ENCODE results near the gene PRKD3. TPM values are rescaled to one million over a fixed set of nuclear protein-coding genes. Genes with fewer than 3 reads are reported as not detected.

PRKD3 gene
- total and polyA plus RNA-seq, 2 of the 13 experiments (the other 11 are each of a cell fraction or from before 2014, with no cell fraction given), result 11.6 to 38.4 TPM

GRCh38 chr2:37324536-37324785 is 172 bp downstream of the PRKD3 start:
- ATAC-seq (no peak), DNase-seq (ENCODE audit: low spot score) (peak; percentile 61), FAIRE-seq (no peak)
- H4K20me1 ChIP-seq (ENCODE audit: insufficient read depth, low read length), result no peaks in the 10 kb centered on the region
- H3K79me2 ChIP-seq (ENCODE audit: insufficient read depth, low read length), result peaks cover 36% of the 10 kb centered on the region
- H3K9me3 ChIP-seq (ENCODE audit: low read length), result no peaks in the 10 kb centered on the region
- no CpG with 5 or more reads among the region's 33 CpGs for WGBS (ENCODE audit: low lambda C conversion rate)
- H3K4me3 ChIP-seq (replicated peaks in 1 of 3; ENCODE audit: insufficient read depth in 1 of 3, low read depth in 2 of 3, low read length in 3 of 3), result peak overlapping the region; percentile 85 to 98 (median 90); a peak in 4 of 6 replicates
- H3K4me2 ChIP-seq (ENCODE audit: low read depth, low read length), result no peak overlapping the region; the same call in 1 of the 2 replicates
- H3K4me1 ChIP-seq (ENCODE audit: insufficient read depth, low read length), result peaks cover 32% of the 10 kb centered on the region
- H3K27ac ChIP-seq (ENCODE audit: extremely low read length, insufficient read depth, low read length), result peak overlapping the region; percentile 63
- H2AFZ ChIP-seq (ENCODE audit: low read length), result no peak overlapping the region
- ChIA-PET POLR2A (interaction anchor here (2.5 kb wide), 1 partner anchor 93 kb away, joined by 8 read pairs; the partner anchor contains the start of genes CEBPZ and NDUFAF7), CTCF (ENCODE audit: low intra/inter-chr PET ratio, low total read pairs) (no interaction called here)
- H3K27me3 ChIP-seq (ENCODE audit: control insufficient read depth in 1 of 2, insufficient read depth in 2 of 2, low read length in 2 of 2), result peaks cover 3 to 20% of the 10 kb centered on the region in 2 experiments; a peak in 4 of 5 replicates
- BruUV-seq (replicated peaks), result no TSS peak
- intact Hi-C loops (cut with micrococcal nuclease; ENCODE audit: unreplicated experiment), result loop anchor here (1.0 kb wide), 1 partner anchor 93 kb away; the partner anchor contains the start of genes CEBPZ and NDUFAF7
- peak overlapping the region; percentile 84 for H3K9ac ChIP-seq (ENCODE audit: insufficient read depth, low read depth, low read length)
- no peaks in the 10 kb centered on the region for H3K36me3 ChIP-seq (replicated peaks in 1 of 2; ENCODE audit: control insufficient read depth in 1 of 2, insufficient read depth in 2 of 2, low read length in 2 of 2)
- in situ Hi-C loops (cut with HindIII; ENCODE audit: extremely low pct_ligation_motif_present, low pct_unique_long_range_greater_than_20kb), result no loop called here
- TF ChIP-seq KAT2B (IDR thresholded peaks at IDR 0.05; ENCODE audit: borderline replicate concordance, low read depth, low read length) (no peak), PATZ1 (CRISPR knock-in tag; IDR thresholded peaks at IDR 0.05) (peak; percentile 68), NCOR1 (IDR thresholded peaks at IDR 0.05; ENCODE audit: borderline replicate concordance, low read length) (0 out of 2 replicates have a peak, but pooled peaks have one; percentile 13), ZBTB3 (CRISPR knock-in tag; IDR thresholded peaks at IDR 0.05; ENCODE audit: borderline replicate concordance, low read depth) (no peak), ELF4 (CRISPR knock-in tag; IDR thresholded peaks at IDR 0.05; ENCODE audit: borderline replicate concordance) (no peak), ISL2 (CRISPR knock-in tag; IDR thresholded peaks at IDR 0.05) (no peak), CENPX (CRISPR knock-in tag; IDR thresholded peaks at IDR 0.05) (no peak), GTF2F1 (IDR thresholded peaks at IDR 0.05; ENCODE audit: low read length) (no peak), ZNF24 (IDR thresholded peaks at IDR 0.05) (no peak), ZSCAN30 (CRISPR knock-in tag; IDR thresholded peaks at IDR 0.05) (0 out of 2 replicates have a peak, but pooled peaks have one; percentile 31), ZSCAN21 (CRISPR knock-in tag; IDR thresholded peaks at IDR 0.05; ENCODE audit: borderline replicate concordance) (peak; percentile 19; the same call in 1 of the 2 replicates), PHF5A (CRISPR knock-in tag; IDR thresholded peaks at IDR 0.05; ENCODE audit: low read depth, unreplicated experiment) (no peak), LCORL (IDR thresholded peaks at IDR 0.05) (no peak), LCORL (CRISPR knock-in tag; IDR thresholded peaks at IDR 0.05) (no peak), ZNF333 (CRISPR knock-in tag; IDR thresholded peaks at IDR 0.05; ENCODE audit: borderline replicate concordance) (no peak), HMG20B (CRISPR knock-in tag; conservative IDR thresholded peaks at IDR 0.05) (no peak), HOXA5 (CRISPR knock-in tag; IDR thresholded peaks at IDR 0.05) (0 out of 2 replicates have a peak, but pooled peaks have one; percentile 32), ZNF280B (CRISPR knock-in tag; IDR thresholded peaks at IDR 0.05; ENCODE audit: borderline replicate concordance) (no peak)
- TF ChIP-seq, protein P1, sequence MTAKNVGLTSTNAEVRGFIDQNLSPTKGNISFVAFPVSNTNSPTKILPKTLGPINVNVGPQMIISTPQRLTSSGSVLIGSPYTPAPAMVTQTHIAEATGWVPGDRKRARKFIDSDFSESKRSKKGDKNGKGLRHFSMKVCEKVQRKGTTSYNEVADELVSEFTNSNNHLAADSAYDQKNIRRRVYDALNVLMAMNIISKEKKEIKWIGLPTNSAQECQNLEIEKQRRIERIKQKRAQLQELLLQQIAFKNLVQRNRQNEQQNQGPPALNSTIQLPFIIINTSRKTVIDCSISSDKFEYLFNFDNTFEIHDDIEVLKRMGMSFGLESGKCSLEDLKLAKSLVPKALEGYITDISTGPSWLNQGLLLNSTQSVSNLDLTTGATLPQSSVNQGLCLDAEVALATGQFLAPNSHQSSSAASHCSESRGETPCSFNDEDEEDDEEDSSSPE (CRISPR knock-in tag; IDR thresholded peaks at IDR 0.05), result peak; percentile 74; the same call in 1 of the 2 replicates
- TF ChIP-seq, protein P2, sequence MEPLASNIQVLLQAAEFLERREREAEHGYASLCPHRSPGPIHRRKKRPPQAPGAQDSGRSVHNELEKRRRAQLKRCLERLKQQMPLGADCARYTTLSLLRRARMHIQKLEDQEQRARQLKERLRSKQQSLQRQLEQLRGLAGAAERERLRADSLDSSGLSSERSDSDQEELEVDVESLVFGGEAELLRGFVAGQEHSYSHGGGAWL (CRISPR knock-in tag; IDR thresholded peaks at IDR 0.05), result no peak; the same call in 1 of the 2 replicates
